ENCODE measurements around the gene RFC4.

- TF ChIP-seq ZNF296 (CRISPR knock-in tag; conservative IDR thresholded peaks at IDR 0.05) (no peak), CTCF (CRISPR knock-in tag; IDR thresholded peaks at IDR 0.05) (no peak), ZNF776 (CRISPR knock-in tag; IDR thresholded peaks at IDR 0.05) (no peak), ZBTB37 (CRISPR knock-in tag; IDR thresholded peaks at IDR 0.05) (no peak), SNAI1 (CRISPR knock-in tag; IDR thresholded peaks at IDR 0.05; ENCODE audit: borderline replicate concordance) (no peak), EZH2 (conservative IDR thresholded peaks at IDR 0.05; ENCODE audit: low read depth, low read length) (no peak), ZBTB38 (CRISPR knock-in tag; IDR thresholded peaks at IDR 0.05) (no peak), MED13 (CRISPR knock-in tag; IDR thresholded peaks at IDR 0.05) (no peak), FUBP1 (CRISPR knock-in tag; IDR thresholded peaks at IDR 0.05; ENCODE audit: borderline replicate concordance) (no peak), CEBPB (IDR thresholded peaks at IDR 0.05; ENCODE audit: borderline replicate concordance, low read depth, low read length) (no peak), ZBTB43 (CRISPR knock-in tag; conservative IDR thresholded peaks at IDR 0.05) (no peak), SMAD3 (CRISPR knock-in tag; IDR thresholded peaks at IDR 0.05) (no peak)
These were observed 39.5 kb upstream of the RFC4 start for GRCh38 chr3:186845756-186846155.

All from HepG2 (cell line).